Muscle of back (tissue), 11 donors: Measurements from ENCODE around the gene DAAM2. TPM values are rescaled to one million over a fixed set of nuclear protein-coding genes. Genes with fewer than 3 reads are reported as not detected.

Source experiments
- DNase-seq, 3 donors: peaks; one replicate each; pipeline versions ENCODE4 v3.0.0 to v3.0.0-alpha.2; 2013
- polyA plus RNA-seq, 10 donors: library from polyadenylated mRNA; unstranded; fragments of 120-200 nt; gene quantifications; one replicate each; pipeline ENCODE4 v1.2.1, GENCODE V29; 2013; ENCODE audit not compliant: insufficient read length in 10 of 10

Gene DAAM2
- polyA plus RNA-seq, 10 donors: 27.3 to 42.6 (median 33.9) TPM

- DNase-seq: no peak
Observed at GRCh38 chr6:39951716-39952115, 159.5 kb downstream of the DAAM2 start.

GRCh38 chr6:39952167-39952566 is 160.0 kb downstream of the DAAM2 start:
- DNase-seq: peak in 1 of 3 donors; percentile 11

DNA sequence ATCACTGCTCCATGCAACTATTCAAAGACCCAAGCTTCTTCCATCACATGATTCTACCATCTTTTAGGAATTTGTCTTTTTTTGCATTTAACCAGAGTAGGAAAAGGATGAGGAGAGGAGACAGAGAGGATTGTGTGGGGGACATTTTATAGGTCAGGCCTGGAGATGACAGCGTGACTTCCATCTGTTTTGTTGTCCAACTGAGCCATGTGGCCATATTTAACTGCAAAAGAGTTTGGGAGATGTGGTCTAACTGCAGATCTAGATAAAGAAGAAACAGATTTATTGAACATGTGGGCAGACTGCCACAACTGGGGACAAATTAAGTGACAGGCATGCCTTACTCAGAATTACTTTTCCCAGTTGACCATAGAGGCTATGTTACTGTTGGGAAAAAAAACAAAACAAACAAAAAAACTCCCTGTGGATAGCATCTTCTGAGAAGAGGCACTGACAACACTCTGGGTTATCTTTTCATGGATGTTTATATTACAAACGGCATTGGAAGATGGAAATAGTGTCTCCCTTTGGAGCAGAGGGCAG is 161.0 kb downstream of the DAAM2 start:
- no peak for DNase-seq

Other genes with a start within 250 kb of the DAAM2 start
- gene KIF6, start 67.0 kb upstream of the DAAM2 start, polyA plus RNA-seq: 1 to 10 TPM in 8 of 10 donors, under 1 TPM in 2; 0.92 to 1.6 (median 1.4) TPM
- 1 to 10 TPM; 4.5 to 7.1 (median 6.0) TPM for gene MOCS1, start 142.1 kb downstream of the DAAM2 start, polyA plus RNA-seq